GM20000 (cell line): ENCODE measurements around the gene SLC6A3.

Experiments used
- DNase-seq: peaks from one replicate; pipeline ENCODE4 v3.0.0; 2012; ENCODE audit warnings: low spot score
- CTCF ChIP-seq: IDR thresholded peaks from 2 replicates; pipeline ENCODE4 v1.5.1; 2012; ENCODE audit warnings: mild to moderate bottlenecking, control low read depth; ENCODE audit errors: extremely low read depth, missing control alignments

SLC6A3 gene

GRCh38 chr5:1405121-1405520 lies 40.1 kb downstream of the SLC6A3 start:
- DNase-seq, result no peak
- TF ChIP-seq CTCF, result no peak

- no peak for TF ChIP-seq CTCF
Observed at GRCh38 chr5:1404062-1404461, 41.2 kb downstream of the SLC6A3 start.

GRCh38 chr5:1402611-1403255 lies 42.5 kb downstream of the SLC6A3 start:
- no peak for DNase-seq
- no peak for TF ChIP-seq CTCF

More at GRCh38 chr5:1404062-1404461, 41.2 kb downstream of the SLC6A3 start:
- DNase-seq, result no peak

GRCh38 chr5:1401536-1402138 lies 43.6 kb downstream of the SLC6A3 start:
- TF ChIP-seq CTCF, result no peak
- DNase-seq, result no peak

GRCh38 chr5:1400936-1401335 lies 44.3 kb downstream of the SLC6A3 start:
- no peak for TF ChIP-seq CTCF
- no peak for DNase-seq

GRCh38 chr5:1400211-1400855 lies 44.9 kb downstream of the SLC6A3 start:
- no peak for TF ChIP-seq CTCF
- DNase-seq, result no peak

- no peak for DNase-seq
- TF ChIP-seq CTCF, result no peak
Observed at GRCh38 chr5:1399737-1400136, 45.5 kb downstream of the SLC6A3 start.
